Measurements from ENCODE around the gene CYB5R3.
"Not testable (repeated sequence)": the region's sequence is repeated elsewhere in the genome, so short reads cannot be mapped to it uniquely, and the experiment has no call there.

The CYB5R3 gene

GRCh38 chr22:42622061-42622710 is 27.0 kb downstream of the CYB5R3 start:
- no peak for DNase-seq

GRCh38 chr22:42621505-42622002 is 27.6 kb downstream of the CYB5R3 start:
- peak; percentile 25 for DNase-seq

GRCh38 chr22:42620084-42620483 is 29.1 kb downstream of the CYB5R3 start:
- DNase-seq: no peak

- DNase-seq: no peak
These were observed 29.7 kb downstream of the CYB5R3 start for GRCh38 chr22:42619261-42620063.

GRCh38 chr22:42617155-42617983 is 31.8 kb downstream of the CYB5R3 start:
- DNase-seq: no peak

GRCh38 chr22:42615860-42616175 is 33.4 kb downstream of the CYB5R3 start:
- DNase-seq: not testable (repeated sequence)

- DNase-seq: peak; percentile 99
These were observed 33.9 kb downstream of the CYB5R3 start for GRCh38 chr22:42615092-42615859.

- peak; percentile 97 for DNase-seq
These were observed 34.7 kb downstream of the CYB5R3 start, which contains the start of gene POLDIP3 for GRCh38 chr22:42614312-42615091. POLDIP3 (minus strand) TSS chr22:42614883; CDS start chr22:42614857, 26 bp downstream.

- peak; percentile 18 for DNase-seq
These were observed 35.3 kb downstream of the CYB5R3 start for GRCh38 chr22:42613872-42614301.

GRCh38 chr22:42612336-42612735 is 36.9 kb downstream of the CYB5R3 start:
- no peak for DNase-seq

GRCh38 chr22:42611051-42611450 is 38.1 kb downstream of the CYB5R3 start:
- no peak for DNase-seq

GRCh38 chr22:42610186-42610585 is 39.0 kb downstream of the CYB5R3 start:
- no peak for DNase-seq

- DNase-seq: peak; percentile 54
These were observed 40.3 kb downstream of the CYB5R3 start for GRCh38 chr22:42608823-42609361.

- DNase-seq: no peak
These were observed 40.9 kb downstream of the CYB5R3 start for GRCh38 chr22:42608136-42608822.

- not testable (repeated sequence) for DNase-seq
These were observed 41.6 kb downstream of the CYB5R3 start for GRCh38 chr22:42607641-42608040.

- no peak for DNase-seq
These were observed 44.8 kb downstream of the CYB5R3 start for GRCh38 chr22:42604403-42604802.

- DNase-seq: no peak
These were observed 45.8 kb downstream of the CYB5R3 start for GRCh38 chr22:42603427-42603826.

- no peak for DNase-seq
These were observed 46.7 kb downstream of the CYB5R3 start for GRCh38 chr22:42602470-42602869.

GRCh38 chr22:42601879-42602465 is 47.2 kb downstream of the CYB5R3 start:
- no peak for DNase-seq

GRCh38 chr22:42596863-42597530 is 52.2 kb downstream of the CYB5R3 start:
- no peak for DNase-seq

Measured in HCEC 1CT (cell line).